Ovary (tissue), 9 donors: ENCODE results near the gene NR4A1. TPM values are rescaled to one million over a fixed set of nuclear protein-coding genes. Genes with fewer than 3 reads are reported as not detected.

Experiments
- DNase-seq, 5 donors: peaks; one replicate each; pipeline ENCODE4 v3.0.0-alpha.2; 2019 to 2020
- H3K27ac ChIP-seq, 2 donors: fragments of 200-600 bp; one replicate each; pipeline versions ENCODE4 v1.5.1 to v1.8.0; 2019 to 2022
- H3K27me3 ChIP-seq: fragments of 200-600 bp; one replicate; pipeline ENCODE4 v1.8.0; 2022
- H3K36me3 ChIP-seq: fragments of 200-600 bp; sonication (generic); one replicate; pipeline ENCODE4 v1.5.1; 2019
- H3K4me1 ChIP-seq: one replicate; pipeline ENCODE4 v1.8.1; 2013; ENCODE audit warnings: mild to moderate bottlenecking, moderate library complexity; ENCODE audit not compliant: insufficient read depth
- H3K4me3 ChIP-seq: fragments of 200-600 bp; sonication (generic); one replicate; pipeline ENCODE4 v1.5.1; 2017
- H3K9me3 ChIP-seq, 2 donors: fragments of 200-600 bp in 1 of 2; sonication (generic) in 1 of 2; one replicate each; pipeline versions ENCODE4 v1.5.1 to v1.8.1; 2013 to 2019; ENCODE audit warnings: mild to moderate bottlenecking in 1 of 2, moderate library complexity in 1 of 2
- CTCF ChIP-seq, 3 donors: fragments of 450-650 bp in 2 of 3; fragments of 200-600 bp in 1 of 3; IDR thresholded peaks; one replicate each; pipeline versions ENCODE4 v1.5.1 to v1.8.0; 2016 to 2022; ENCODE audit warnings: antibody characterized with exemption in 3 of 3, mild to moderate bottlenecking in 1 of 3
- EP300 ChIP-seq: sonication (generic); formaldehyde crosslinking; IDR thresholded peaks from one replicate; pipeline ENCODE4 v1.6.1; 2017; ENCODE audit warnings: antibody characterized with exemption
- POLR2A ChIP-seq: fragments of 450-650 bp; IDR thresholded peaks from one replicate; pipeline ENCODE4 v1.6.1; 2017; ENCODE audit warnings: antibody characterized with exemption, mild to moderate bottlenecking, moderate library complexity
- WGBS, 3 donors: extraction: QIAGEN DNeasy Blood & Tissue Kit in 1 of 3; methylation state at CpG; one replicate each; pipeline versions ENCODE4 v1.1.5 to v1.1.7; 2013 to 2017; 5-methylcytosine and 5-hydroxymethylcytosine counted together
- intact Hi-C, 4 donors: fragments of 100-400 bp; cut with DNase I; formaldehyde crosslinking; loops; one replicate each; pipeline versions ENCODE4 v1.11.0 to v1.15.1; 2022 to 2023
- polyA plus RNA-seq, 2 donors: library from polyadenylated mRNA; stranded (reverse); fragments of 200-250 nt in 1 of 2; fragments of 350-450 nt in 1 of 2; fragmentation: Illumina TruSeq in 1 of 2; extraction: RNeasy Lipid Tissue Mini Kit (QIAGEN cat#74804) in 1 of 2; gene quantifications; one replicate each; pipeline ENCODE4 v1.2.3, GENCODE V29; 2013 to 2014
- total RNA-seq, 7 donors: library from RNA; depleted of rRNA in 2 of 7; stranded (reverse); fragments of >200 nt in 2 of 7; fragmentation: NEBNext Ultra II Directional in 3 of 7; extraction: Animal tissue kit (Norgen Biotek cat#: 25700) in 3 of 7; gene quantifications; one replicate each; pipeline versions ENCODE4 v1.1.0 to v1.2.4, GENCODE V29; 2016 to 2023
- donor health status: DM: no; HTN: no; CAD: no; lungs with moderate emphysema.
- donor health status: DM: no; HTN: no; CAD: no.
- donor health status: Bipolar disorder and iron deficiency.
- donor health status: DM: yes; HTN: yes; CAD: no.
- donor health status: DM: no; HTN: no; CAD: no.
- donor health status: DM: yes; HTN: yes; CAD: no.

NR4A1 gene
- total and polyA plus RNA-seq, 9 donors, result 41.7 to 1,603 (median 246) TPM

GRCh38 chr12:52084491-52085231 lies 33.4 kb downstream of the NR4A1 start:
- TF ChIP-seq CTCF (IDR thresholded peaks at IDR 0.05) (no peak), EP300 (no peak), POLR2A (no peak)
- Histone ChIP-seq H3K27me3 (no peaks in the 10 kb centered on the region), H3K9me3 (no peaks in the 10 kb centered on the region), H3K4me3 (no peak overlapping the region), H3K36me3 (no peaks in the 10 kb centered on the region), H3K27ac (no peak overlapping the region), H3K4me1 (peaks cover 16% of the 10 kb centered on the region)
- intact Hi-C loops, result loop anchor here in 1 of 4 donors (5.0 kb wide), 1 partner anchor 77 kb away; the partner anchor contains the start of gene TAMALIN
- WGBS, 3 donors, result 85 to 89% (median 87%) methylated on average over 9 of the region's 9 CpGs
- DNase-seq, result no peak

GRCh38 chr12:52085682-52086180 lies 34.5 kb downstream of the NR4A1 start:
- no peak overlapping the region for H3K27ac ChIP-seq
- intact Hi-C loops, result no loop called here
- no peak for DNase-seq
- H3K4me1 ChIP-seq, result peaks cover 13% of the 10 kb centered on the region
- no peak for TF ChIP-seq CTCF (IDR thresholded peaks at IDR 0.05)
- TF ChIP-seq EP300, result no peak
- no peak for TF ChIP-seq POLR2A
- 90 to 94% (median 94%) methylated on average over 6 of the region's 6 CpGs for WGBS, 3 donors
- H3K9me3 ChIP-seq, result no peaks in the 10 kb centered on the region
- H3K4me3 ChIP-seq, result no peak overlapping the region
- no peaks in the 10 kb centered on the region for H3K27me3 ChIP-seq
- no peaks in the 10 kb centered on the region for H3K36me3 ChIP-seq

GRCh38 chr12:52086366-52086765 lies 35.1 kb downstream of the NR4A1 start:
- Histone ChIP-seq H3K27ac (no peak overlapping the region), H3K4me1 (peaks cover 8% of the 10 kb centered on the region), H3K36me3 (no peaks in the 10 kb centered on the region), H3K9me3 (no peaks in the 10 kb centered on the region), H3K4me3 (no peak overlapping the region), H3K27me3 (no peaks in the 10 kb centered on the region)
- 26 to 34% (median 33%) methylated on average over 9 of the region's 9 CpGs for WGBS, 3 donors
- no peak for DNase-seq
- intact Hi-C loops, result no loop called here
- TF ChIP-seq POLR2A, result no peak
- no peak for TF ChIP-seq EP300
- TF ChIP-seq CTCF (IDR thresholded peaks at IDR 0.05), result no peak

GRCh38 chr12:52086944-52087835 lies 35.9 kb downstream of the NR4A1 start:
- no peak overlapping the region for H3K27ac ChIP-seq
- intact Hi-C loops, result no loop called here
- H3K4me3 ChIP-seq, result no peak overlapping the region
- no peaks in the 10 kb centered on the region for H3K27me3 ChIP-seq
- 82 to 90% (median 87%) methylated on average over 22 of the region's 22 CpGs for WGBS, 3 donors
- H3K4me1 ChIP-seq, result peaks cover 6% of the 10 kb centered on the region
- TF ChIP-seq EP300, result no peak
- no peak for TF ChIP-seq CTCF (IDR thresholded peaks at IDR 0.05)
- no peak for TF ChIP-seq POLR2A
- DNase-seq, result no peak
- H3K36me3 ChIP-seq, result no peaks in the 10 kb centered on the region
- no peaks in the 10 kb centered on the region for H3K9me3 ChIP-seq
